Keratinocyte (primary cell): Measurements from ENCODE around the gene PRRT2. TPM values are rescaled to one million over a fixed set of nuclear protein-coding genes. Genes with fewer than 3 reads are reported as not detected.
A peak's percentile ranks its signal among the peaks of the same experiment; 100 is the strongest.

Experiments used
- DNase-seq: peaks from one replicate; pipeline ENCODE4 v3.0.0-alpha.2; 2011; ENCODE audit warnings: low read depth, missing footprints, low spot score
- FAIRE-seq: peaks from 2 replicates; lab custom pipeline; 2011; peaks lifted over from hg19 to GRCh38; lab: Jason Lieb, UNC
- H2AFZ ChIP-seq: 2 replicates; pipeline ENCODE4 v1.6.0; 2012; ENCODE audit warnings: low read length, control low read depth, inconsistent platforms; ENCODE audit not compliant: control insufficient read depth
- H3K27ac ChIP-seq: 2 replicates; pipeline ENCODE4 v1.5.1; 2011; ENCODE audit warnings: low read length; ENCODE audit not compliant: control insufficient read depth, insufficient read depth
- H3K27me3 ChIP-seq: 3 replicates; pipeline ENCODE4 v1.6.0; 2011; ENCODE audit warnings: low read length; ENCODE audit not compliant: control insufficient read depth, insufficient read depth; ENCODE audit errors: extremely low read depth
- H3K36me3 ChIP-seq, 2 experiments: 2 replicates in 1 of 2; 3 replicates in 1 of 2; pipeline ENCODE4 v1.5.1; 2011; ENCODE audit warnings: low read length in 2 of 2, mild to moderate bottlenecking in 1 of 2; ENCODE audit not compliant: control insufficient read depth in 2 of 2, insufficient read depth in 2 of 2; ENCODE audit errors: extremely low read depth in 1 of 2
- H3K4me1 ChIP-seq: 3 replicates; pipeline ENCODE4 v1.5.1; 2011; ENCODE audit warnings: low read length; ENCODE audit not compliant: control insufficient read depth, insufficient read depth; ENCODE audit errors: extremely low read depth
- H3K4me2 ChIP-seq: 3 replicates; pipeline ENCODE4 v1.6.0; 2011; ENCODE audit warnings: low read depth, low read length; ENCODE audit not compliant: control insufficient read depth, insufficient read depth; ENCODE audit errors: extremely low read depth
- H3K4me3 ChIP-seq, 3 experiments: fragments of 200-600 bp in 1 of 3; sonication (generic) in 1 of 3; 2 replicates in 2 of 3; 3 replicates in 1 of 3; pipeline ENCODE4 v1.5.1; 2011 to 2016; ENCODE audit warnings: low read length in 3 of 3, mild to moderate bottlenecking in 3 of 3, control low read depth in 2 of 3, inconsistent platforms in 1 of 3, low read depth in 1 of 3, mixed read lengths in 1 of 3, mixed run types in 1 of 3, moderate library complexity in 1 of 3; ENCODE audit not compliant: control insufficient read depth in 2 of 3, insufficient read depth in 2 of 3; ENCODE audit errors: extremely low read depth in 1 of 3
- H3K79me2 ChIP-seq: 2 replicates; pipeline ENCODE4 v1.6.0; 2012; ENCODE audit warnings: low read length; ENCODE audit not compliant: control insufficient read depth, insufficient read depth
- H3K9ac ChIP-seq: 3 replicates; pipeline ENCODE4 v1.6.0; 2011; ENCODE audit warnings: low read length; ENCODE audit not compliant: control insufficient read depth, insufficient read depth; ENCODE audit errors: extremely low read depth
- H3K9me1 ChIP-seq: 3 replicates; pipeline ENCODE4 v1.6.0; 2011; ENCODE audit warnings: low read length; ENCODE audit not compliant: control insufficient read depth, insufficient read depth; ENCODE audit errors: extremely low read depth
- H3K9me3 ChIP-seq: 2 replicates; pipeline ENCODE4 v1.5.1; 2012; ENCODE audit warnings: low read depth, low read length; ENCODE audit not compliant: control insufficient read depth
- H4K20me1 ChIP-seq: 3 replicates; pipeline ENCODE4 v1.6.0; 2011; ENCODE audit warnings: low read length; ENCODE audit not compliant: control insufficient read depth, insufficient read depth; ENCODE audit errors: extremely low read depth
- CTCF ChIP-seq, 3 experiments: IDR thresholded peaks in 1 of 3; conservative IDR thresholded peaks in 1 of 3; optimal IDR thresholded peaks in 1 of 3; 2 replicates in 2 of 3; 3 replicates in 1 of 3; pipeline versions ENCODE3 to v1.5.1; 2011; ENCODE audit warnings: low read length in 3 of 3, mild to moderate bottlenecking in 3 of 3, moderate library complexity in 2 of 3, control low read depth in 1 of 3, inconsistent platforms in 1 of 3; ENCODE audit not compliant: insufficient read depth in 2 of 3; ENCODE audit errors: extremely low read depth in 1 of 3
- EZH2 ChIP-seq: IDR thresholded peaks from one replicate; pipeline ENCODE4 v1.6.1; 2012; ENCODE audit warnings: inconsistent platforms, mild to moderate bottlenecking, low read length, moderate library complexity
- dilution Hi-C: fragments of 300-500 bp; cut with MboI; formaldehyde crosslinking; loops from one replicate; pipeline ENCODE4 v1.7.0; 2020; ENCODE audit warnings: low sequenced_read_pairs; ENCODE audit not compliant: extremely low pct_ligation_motif_present
- polyA plus RNA-seq, 5 experiments: library from polyadenylated mRNA; depleted of rRNA in 3 of 5; stranded (reverse) in 3 of 5; stranded (forward) in 1 of 5; unstranded in 1 of 5; fragments of >200 nt; gene quantifications; 1 replicate in 1 of 5; 2 replicates in 3 of 5; 3 replicates in 1 of 5; pipeline versions ENCODE4 v1.2.1 to v1.2.3, GENCODE V29; 2011 to 2012; ENCODE audit warnings: missing spikeins in 2 of 5, low read depth in 1 of 5, low replicate concordance in 1 of 5

PRRT2 gene
- polyA plus RNA-seq, 1 donor (not counting 4 experiments of a cell fraction or from before 2014, with no cell fraction given) = not detected

- peak overlapping the region; percentile 39 for H3K4me2 ChIP-seq
- H3K36me3 ChIP-seq = peaks cover 3 to 5% of the 10 kb centered on the region in 2 experiments
- H4K20me1 ChIP-seq = no peaks in the 10 kb centered on the region
- no peak overlapping the region for H2AFZ ChIP-seq
- H3K9me3 ChIP-seq = no peaks in the 10 kb centered on the region
- DNase-seq = no peak
- H3K27me3 ChIP-seq = no peaks in the 10 kb centered on the region
- peaks cover 6% of the 10 kb centered on the region for H3K9me1 ChIP-seq
- H3K4me3 ChIP-seq = peak overlapping the region in 1 of 3 experiments; percentile 21
- H3K27ac ChIP-seq = peak overlapping the region; percentile 34
- peaks cover 46% of the 10 kb centered on the region for H3K4me1 ChIP-seq
- TF ChIP-seq CTCF (optimal IDR thresholded peaks at IDR 0.05 in 1 of 3, IDR thresholded peaks at IDR 0.05 in 1 of 3, conservative IDR thresholded peaks at IDR 0.05 in 1 of 3; ENCODE audit: extremely low read depth in 1 of 3, insufficient read depth in 2 of 3, low read length in 3 of 3) = no peak
- no peak for TF ChIP-seq EZH2
- dilution Hi-C loops = no loop called here
- FAIRE-seq = no peak
- peaks cover 70% of the 10 kb centered on the region for H3K79me2 ChIP-seq
- H3K9ac ChIP-seq = no peak overlapping the region
Observed at GRCh38 chr16:29824589-29825144, 12.7 kb downstream of the PRRT2 start.

DNA sequence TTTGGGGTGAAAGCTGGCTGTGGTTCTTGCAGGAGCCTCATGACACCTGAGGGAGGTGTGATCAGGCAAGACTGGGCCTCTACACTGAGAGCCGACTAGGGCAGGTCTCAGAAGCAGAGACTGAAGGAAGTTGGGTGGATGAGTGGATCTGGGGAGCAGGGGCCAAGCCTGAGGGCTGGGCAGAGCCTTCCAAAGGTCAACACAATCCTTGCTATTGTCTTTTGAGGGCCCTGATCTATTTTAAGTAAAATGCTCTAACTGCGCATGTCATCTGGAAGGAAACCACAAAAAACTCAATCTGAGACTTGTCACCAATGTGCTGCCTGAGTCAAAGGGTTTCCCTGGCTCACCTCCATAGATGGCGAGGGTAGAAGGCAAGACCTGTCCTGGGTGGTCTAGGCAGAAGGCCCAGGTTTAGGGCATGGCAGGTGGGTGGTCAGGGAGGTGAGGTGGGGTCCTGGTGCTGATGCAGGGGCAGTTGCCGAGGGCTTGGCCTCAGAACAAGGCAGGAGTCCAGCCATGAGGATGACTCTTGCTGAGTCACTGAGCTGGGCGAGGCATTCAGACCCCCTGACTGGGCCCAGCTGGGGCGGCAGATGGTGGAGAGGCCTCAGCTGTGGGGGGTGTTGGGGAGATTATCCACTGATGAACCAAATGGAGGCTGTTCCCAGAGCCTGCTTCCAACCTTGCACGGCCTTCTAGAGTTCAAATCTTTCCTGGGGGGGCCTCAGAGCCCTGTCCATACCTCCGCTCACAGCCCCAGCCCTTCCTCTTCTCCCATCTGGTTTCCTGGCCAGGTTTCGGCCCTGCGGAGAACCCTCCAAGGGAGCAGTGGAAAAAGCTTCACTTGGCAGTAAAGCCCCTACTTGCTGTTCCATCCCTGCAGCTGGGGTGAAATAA is 13.4 kb downstream of the PRRT2 start:
- peaks cover 70% of the 10 kb centered on the region for H3K79me2 ChIP-seq
- FAIRE-seq (no peak), DNase-seq (no peak)
- dilution Hi-C loops = no loop called here
- H3K9ac ChIP-seq = no peak overlapping the region
- H3K9me1 ChIP-seq = peaks cover 6% of the 10 kb centered on the region
- H4K20me1 ChIP-seq = no peaks in the 10 kb centered on the region
- peaks cover 41% of the 10 kb centered on the region for H3K4me1 ChIP-seq
- H3K4me2 ChIP-seq = peak overlapping the region; percentile 39
- H3K36me3 ChIP-seq = peaks cover 6 to 8% of the 10 kb centered on the region in 2 experiments
- H3K4me3 ChIP-seq = peak overlapping the region in 1 of 3 experiments; percentile 21
- H3K9me3 ChIP-seq = no peaks in the 10 kb centered on the region
- peak overlapping the region; percentile 34 for H3K27ac ChIP-seq
- H2AFZ ChIP-seq = no peak overlapping the region
- no peaks in the 10 kb centered on the region for H3K27me3 ChIP-seq
- TF ChIP-seq CTCF (optimal IDR thresholded peaks at IDR 0.05 in 1 of 3, IDR thresholded peaks at IDR 0.05 in 1 of 3, conservative IDR thresholded peaks at IDR 0.05 in 1 of 3; ENCODE audit: extremely low read depth in 1 of 3, insufficient read depth in 2 of 3, low read length in 3 of 3) = no peak
- TF ChIP-seq EZH2 = no peak
